Measurements from ENCODE around the gene LTB4R2.

- no peak for TF ChIP-seq EZH2 (IDR thresholded peaks at IDR 0.05; ENCODE audit: insufficient read depth, poor library complexity, severe bottlenecking)
- no peak for TF ChIP-seq EZH2phosphoT487 (IDR thresholded peaks at IDR 0.05; ENCODE audit: insufficient read depth, low read depth)
These were observed 46.3 kb downstream of the LTB4R2 start for GRCh38 chr14:24356208-24356607.
